Measurements from ENCODE around the gene MSMO1. TPM values are rescaled to one million over a fixed set of nuclear protein-coding genes. Genes with fewer than 3 reads are reported as not detected.

The MSMO1 gene
- total and polyA plus RNA-seq, 2 experiments from 2014 or later: 65.8 to 305 TPM

DNA sequence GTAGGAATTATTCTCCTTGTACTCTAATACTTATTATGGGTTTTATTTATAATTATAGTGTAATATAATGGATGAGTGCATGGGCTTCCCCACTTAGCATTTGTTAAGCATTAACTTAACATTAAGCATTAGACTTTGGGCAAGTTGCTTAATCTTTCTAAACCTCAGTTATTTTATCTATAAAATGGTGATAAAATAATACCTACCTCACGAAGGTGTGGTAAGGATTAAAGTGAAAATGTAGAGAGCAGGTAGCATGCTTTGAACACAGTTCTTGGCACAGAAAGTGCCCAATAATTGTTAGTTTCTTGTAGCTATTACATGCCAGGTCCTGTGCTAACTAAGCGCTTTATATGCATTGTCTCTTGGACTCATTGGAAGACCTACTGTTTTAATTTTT lies 2.6 kb downstream of the MSMO1 start:
- DNase-seq (ENCODE audit: low read depth in 1 of 2, low spot score in 1 of 2): no peak
- no peak overlapping the region for H3K27ac ChIP-seq
- H3K27me3 ChIP-seq: no peaks in the 10 kb centered on the region
- H3K36me3 ChIP-seq: peaks cover 19% of the 10 kb centered on the region
- H3K4me1 ChIP-seq (ENCODE audit: low read depth): peaks cover 39% of the 10 kb centered on the region
- H3K4me3 ChIP-seq: peak overlapping the region; percentile 62
- TF ChIP-seq, protein P1, sequence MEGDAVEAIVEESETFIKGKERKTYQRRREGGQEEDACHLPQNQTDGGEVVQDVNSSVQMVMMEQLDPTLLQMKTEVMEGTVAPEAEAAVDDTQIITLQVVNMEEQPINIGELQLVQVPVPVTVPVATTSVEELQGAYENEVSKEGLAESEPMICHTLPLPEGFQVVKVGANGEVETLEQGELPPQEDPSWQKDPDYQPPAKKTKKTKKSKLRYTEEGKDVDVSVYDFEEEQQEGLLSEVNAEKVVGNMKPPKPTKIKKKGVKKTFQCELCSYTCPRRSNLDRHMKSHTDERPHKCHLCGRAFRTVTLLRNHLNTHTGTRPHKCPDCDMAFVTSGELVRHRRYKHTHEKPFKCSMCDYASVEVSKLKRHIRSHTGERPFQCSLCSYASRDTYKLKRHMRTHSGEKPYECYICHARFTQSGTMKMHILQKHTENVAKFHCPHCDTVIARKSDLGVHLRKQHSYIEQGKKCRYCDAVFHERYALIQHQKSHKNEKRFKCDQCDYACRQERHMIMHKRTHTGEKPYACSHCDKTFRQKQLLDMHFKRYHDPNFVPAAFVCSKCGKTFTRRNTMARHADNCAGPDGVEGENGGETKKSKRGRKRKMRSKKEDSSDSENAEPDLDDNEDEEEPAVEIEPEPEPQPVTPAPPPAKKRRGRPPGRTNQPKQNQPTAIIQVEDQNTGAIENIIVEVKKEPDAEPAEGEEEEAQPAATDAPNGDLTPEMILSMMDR (IDR thresholded peaks at IDR 0.05; ENCODE audit: low read depth, low read length): no peak
- H3K9me3 ChIP-seq (ENCODE audit: low read depth): no peaks in the 10 kb centered on the region

GRCh38 chr4:165330666-165331065 lies 3.2 kb downstream of the MSMO1 start:
- H3K4me1 ChIP-seq (ENCODE audit: low read depth): peaks cover 43% of the 10 kb centered on the region
- H3K4me3 ChIP-seq: peak overlapping the region; percentile 62
- H3K27me3 ChIP-seq: no peaks in the 10 kb centered on the region
- TF ChIP-seq, protein P1 (IDR thresholded peaks at IDR 0.05; ENCODE audit: low read depth, low read length): no peak
- no peaks in the 10 kb centered on the region for H3K9me3 ChIP-seq (ENCODE audit: low read depth)
- no peak for DNase-seq (ENCODE audit: low read depth in 1 of 2, low spot score in 1 of 2)
- no peak overlapping the region for H3K27ac ChIP-seq
- peaks cover 19% of the 10 kb centered on the region for H3K36me3 ChIP-seq

DNA sequence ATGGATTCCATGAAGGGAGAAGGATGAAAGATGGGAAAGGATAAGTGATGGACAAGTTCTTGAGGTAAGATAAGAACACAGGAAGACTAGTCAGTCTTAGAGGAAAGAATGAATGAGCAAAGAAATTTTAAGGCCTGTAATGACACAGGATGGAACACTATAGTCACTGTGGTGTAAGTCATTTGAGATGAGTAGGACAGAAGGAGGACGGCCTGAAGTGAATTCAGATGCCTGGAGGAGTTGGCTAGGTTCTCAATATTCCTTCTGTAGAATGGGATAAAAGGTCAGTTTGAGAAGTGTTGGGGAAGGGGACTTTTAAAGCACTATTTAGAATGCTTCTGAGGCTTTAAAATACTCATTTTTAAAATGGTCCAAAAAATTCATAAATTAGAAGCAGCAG lies 3.9 kb downstream of the MSMO1 start:
- DNase-seq (ENCODE audit: low read depth in 1 of 2, low spot score in 1 of 2): no peak
- Histone ChIP-seq H3K36me3 (peaks cover 19% of the 10 kb centered on the region), H3K9me3 (ENCODE audit: low read depth) (no peaks in the 10 kb centered on the region), H3K4me3 (peak overlapping the region; percentile 62), H3K27me3 (no peaks in the 10 kb centered on the region), H3K27ac (no peak overlapping the region), H3K4me1 (ENCODE audit: low read depth) (peaks cover 48% of the 10 kb centered on the region)
- TF ChIP-seq, protein P1 (IDR thresholded peaks at IDR 0.05; ENCODE audit: low read depth, low read length): no peak

DNA sequence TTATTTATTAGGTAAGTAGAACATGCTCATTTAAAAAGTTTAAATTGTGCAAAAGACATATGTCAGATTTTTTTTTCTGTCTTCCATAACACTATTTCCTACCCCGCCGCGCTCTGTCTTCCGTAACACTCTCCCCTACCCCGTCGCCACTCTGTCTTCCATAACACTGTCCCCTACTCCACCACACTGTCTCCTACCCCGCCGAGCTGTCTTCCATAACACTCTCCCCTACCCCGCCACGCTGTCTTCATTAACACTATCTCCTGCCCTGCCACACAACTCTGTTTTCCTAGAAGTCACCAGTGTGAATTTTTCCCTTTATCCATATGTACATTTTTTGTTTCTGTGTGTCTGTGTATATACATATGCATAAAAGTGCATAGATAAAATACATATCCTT lies 4.4 kb downstream of the MSMO1 start:
- H3K27ac ChIP-seq: peak overlapping the region; percentile 49
- H3K4me3 ChIP-seq: peak overlapping the region; percentile 62
- peaks cover 19% of the 10 kb centered on the region for H3K36me3 ChIP-seq
- TF ChIP-seq, protein P1 (IDR thresholded peaks at IDR 0.05; ENCODE audit: low read depth, low read length): no peak
- H3K27me3 ChIP-seq: no peaks in the 10 kb centered on the region
- H3K4me1 ChIP-seq (ENCODE audit: low read depth): peaks cover 48% of the 10 kb centered on the region
- H3K9me3 ChIP-seq (ENCODE audit: low read depth): no peaks in the 10 kb centered on the region
- no peak for DNase-seq (ENCODE audit: low read depth in 1 of 2, low spot score in 1 of 2)

DNA sequence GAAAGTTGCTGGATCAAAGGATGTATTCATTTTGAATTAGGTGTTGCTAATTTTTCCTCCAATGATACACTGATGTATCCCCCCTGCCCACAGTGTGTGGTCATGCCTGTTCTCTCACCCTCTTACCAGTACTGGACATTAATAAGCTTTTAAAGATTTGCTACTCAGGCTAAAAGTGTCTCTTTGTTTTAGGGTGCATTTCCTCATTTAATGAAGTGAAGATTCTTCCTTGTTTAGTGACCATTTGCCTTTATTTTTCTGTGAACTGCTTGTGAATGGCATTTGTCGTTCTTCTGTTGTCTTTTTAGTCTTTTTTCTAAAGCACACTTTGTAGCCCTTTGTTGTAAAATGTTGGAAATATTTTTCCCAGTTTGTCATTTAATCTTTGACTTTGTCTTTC lies 5.0 kb downstream of the MSMO1 start:
- no peak for DNase-seq (ENCODE audit: low read depth in 1 of 2, low spot score in 1 of 2)
- Histone ChIP-seq H3K27ac (peak overlapping the region; percentile 49), H3K36me3 (peaks cover 24% of the 10 kb centered on the region), H3K9me3 (ENCODE audit: low read depth) (no peaks in the 10 kb centered on the region), H3K4me1 (ENCODE audit: low read depth) (peaks cover 55% of the 10 kb centered on the region), H3K4me3 (peak overlapping the region; percentile 62), H3K27me3 (no peaks in the 10 kb centered on the region)
- TF ChIP-seq, protein P1 (IDR thresholded peaks at IDR 0.05; ENCODE audit: low read depth, low read length): no peak
